HL-60 (cell line): Measurements from ENCODE around the gene ARHGEF12.

Source experiments
- CTCF ChIP-seq: IDR thresholded peaks from one replicate; pipeline ENCODE4 v1.5.1; 2011; ENCODE audit warnings: low read length, control low read depth, inconsistent platforms; ENCODE audit not compliant: insufficient read depth
- POLR2AphosphoS5 ChIP-seq: IDR thresholded peaks from 2 replicates; pipeline ENCODE4 v1.6.1; 2012; ENCODE audit warnings: low read depth
- REST ChIP-seq: IDR thresholded peaks from 2 replicates; pipeline ENCODE4 v1.6.1; 2012; ENCODE audit warnings: low read depth; ENCODE audit not compliant: insufficient replicate concordance

- no peak for TF ChIP-seq REST
- TF ChIP-seq CTCF = no peak
- no peak for TF ChIP-seq POLR2AphosphoS5
Measured at GRCh38 chr11:120343429-120343828, 7.2 kb downstream of the ARHGEF12 start.
